HepG2 (cell line): Measurements from ENCODE around the gene BIRC5. TPM values are rescaled to one million over a fixed set of nuclear protein-coding genes. Genes with fewer than 3 reads are reported as not detected.
A peak's percentile ranks its signal among the peaks of the same experiment; 100 is the strongest.

Experiments used
- ATAC-seq: fragments of 200-7000 bp; cut with Tn5 transposase; 3 replicates; pipeline ENCODE4 v1.9.1; 2020; ENCODE audit warnings: mild to moderate bottlenecking, moderate library complexity
- BruUV-seq: library from RNA; stranded (reverse); fragments of 400-500 nt; replicated peaks from 2 replicates; lab custom pipeline; 2021; lab: Mats Ljungman, UMichigan
- CTCF ChIA-PET: fragments of 300-600 bp; formaldehyde crosslinking; extraction: SDS; loops from one replicate; lab custom pipeline; 2021; ENCODE audit warnings: low total read pairs, inconsistent platforms, low intra/inter-chr PET ratio; lab: Yijun Ruan, JAX
- POLR2A ChIA-PET: fragments of 350-600 bp; sonication (Branson Sonifier 250); formaldehyde crosslinking; loops from one replicate; lab custom pipeline; 2020; ENCODE audit warnings: antibody characterized with exemption, inconsistent platforms; lab: Yijun Ruan, JAX
- DNase-seq: peaks from one replicate; pipeline ENCODE4 v3.0.0-alpha.2; 2015; ENCODE audit warnings: low spot score
- FAIRE-seq: peaks from 3 replicates; lab custom pipeline; 2011; peaks lifted over from hg19 to GRCh38; lab: Jason Lieb, UNC
- H2AFZ ChIP-seq: one replicate; pipeline ENCODE4 v1.6.1; 2011; ENCODE audit warnings: low read length, inconsistent platforms
- H3K27ac ChIP-seq: fragments of 300-600 bp; 3 replicates; pipeline ENCODE4 v1.8.0; 2011; ENCODE audit warnings: mixed run types, mild to moderate bottlenecking, mixed read lengths, low read length, inconsistent platforms; ENCODE audit not compliant: insufficient read depth; ENCODE audit errors: extremely low read length
- H3K27me3 ChIP-seq, 2 experiments: fragments of 200-600 bp in 1 of 2; 2 replicates in 1 of 2; 3 replicates in 1 of 2; pipeline versions ENCODE4 v1.6.0 to v1.8.0; 2011; ENCODE audit warnings: low read length in 2 of 2, mild to moderate bottlenecking in 2 of 2, moderate library complexity in 2 of 2, inconsistent platforms in 1 of 2; ENCODE audit not compliant: insufficient read depth in 2 of 2, control insufficient read depth in 1 of 2
- H3K36me3 ChIP-seq, 2 experiments: fragments of 200-600 bp in 1 of 2; replicated peaks in 1 of 2; 2 replicates in 1 of 2; 3 replicates in 1 of 2; pipeline versions ENCODE4 v1.5.1 to v1.8.0; 2011; ENCODE audit warnings: low read length in 2 of 2, inconsistent platforms in 1 of 2; ENCODE audit not compliant: insufficient read depth in 2 of 2, control insufficient read depth in 1 of 2
- H3K4me1 ChIP-seq: 2 replicates; pipeline ENCODE4 v1.5.1; 2012; ENCODE audit warnings: low read length, inconsistent platforms; ENCODE audit not compliant: insufficient read depth
- H3K4me2 ChIP-seq: 2 replicates; pipeline ENCODE4 v1.6.0; 2011; ENCODE audit warnings: low read depth, low read length, inconsistent platforms
- H3K4me3 ChIP-seq, 3 experiments: fragments of 200-600 bp in 1 of 3; sonication (generic), shearing (Covaris generic) in 1 of 3; replicated peaks in 1 of 3; 2 replicates each; pipeline ENCODE4 v1.5.1; 2011 to 2016; ENCODE audit warnings: low read length in 3 of 3, inconsistent platforms in 2 of 3, low read depth in 2 of 3, mild to moderate bottlenecking in 2 of 3, control low read depth in 1 of 3, mixed read lengths in 1 of 3; ENCODE audit not compliant: insufficient read depth in 1 of 3
- H3K79me2 ChIP-seq: one replicate; pipeline ENCODE4 v1.6.1; 2011; ENCODE audit warnings: low read length, inconsistent platforms; ENCODE audit not compliant: insufficient read depth
- H3K9ac ChIP-seq: 2 replicates; pipeline ENCODE4 v1.6.0; 2011; ENCODE audit warnings: mild to moderate bottlenecking, low read depth, low read length, inconsistent platforms; ENCODE audit not compliant: insufficient read depth
- H3K9me3 ChIP-seq: 2 replicates; pipeline ENCODE4 v1.5.1; 2012; ENCODE audit warnings: mild to moderate bottlenecking, low read length
- H4K20me1 ChIP-seq: 2 replicates; pipeline ENCODE4 v1.6.0; 2011; ENCODE audit warnings: inconsistent platforms, mild to moderate bottlenecking, low read length, moderate library complexity; ENCODE audit not compliant: insufficient read depth
- ARNT ChIP-seq: fragments of 450-650 bp; IDR thresholded peaks from 2 replicates; pipeline ENCODE4 v1.6.1; 2017
- KLF15 ChIP-seq: sonication (generic); formaldehyde crosslinking; IDR thresholded peaks from 2 replicates; pipeline ENCODE4 v1.8.1; 2023; ENCODE audit warnings: borderline replicate concordance, mild to moderate bottlenecking, inconsistent platforms, missing genetic modification reagents, mixed read lengths
- MED8 ChIP-seq: sonication (generic); formaldehyde crosslinking; IDR thresholded peaks from 2 replicates; pipeline ENCODE4 v1.8.1; 2023; ENCODE audit warnings: mild to moderate bottlenecking, missing genetic modification reagents; ENCODE audit not compliant: insufficient replicate concordance
- MXI1 ChIP-seq: IDR thresholded peaks from 3 replicates; pipeline ENCODE4 v1.6.1; 2012; ENCODE audit warnings: low read depth, low read length, inconsistent platforms, borderline replicate concordance
- NFKBIZ ChIP-seq: IDR thresholded peaks from 2 replicates; pipeline ENCODE4 v1.6.1; 2018; ENCODE audit warnings: missing genetic modification reagents, missing compliant biosample characterization
- ONECUT2 ChIP-seq: sonication (generic); formaldehyde crosslinking; IDR thresholded peaks from 2 replicates; pipeline ENCODE4 v1.4.0; 2020; ENCODE audit warnings: missing genetic modification reagents
- PLRG1 ChIP-seq: fragments of 450-650 bp; conservative IDR thresholded peaks from 2 replicates; pipeline ENCODE4 v1.6.1; 2016
- SKI ChIP-seq: fragments of 450-650 bp; IDR thresholded peaks from one replicate; pipeline ENCODE4 v1.6.1; 2018; ENCODE audit warnings: mild to moderate bottlenecking; ENCODE audit not compliant: partially characterized antibody
- ZBTB3 ChIP-seq: sonication (generic); formaldehyde crosslinking; IDR thresholded peaks from 2 replicates; pipeline ENCODE4 v1.4.0; 2020; ENCODE audit warnings: low read depth, mild to moderate bottlenecking, moderate library complexity, missing genetic modification reagents, borderline replicate concordance
- ZNF251 ChIP-seq: sonication (generic); formaldehyde crosslinking; IDR thresholded peaks from 2 replicates; pipeline ENCODE4 v1.9.0; 2021; ENCODE audit warnings: mild to moderate bottlenecking, missing genetic modification reagents
- ZNF672 ChIP-seq: sonication (generic); formaldehyde crosslinking; IDR thresholded peaks from 2 replicates; pipeline ENCODE4 v1.8.1; 2022; ENCODE audit warnings: missing genetic modification reagents
- WGBS: methylation state at CpG from one replicate; pipeline ENCODE4 v1.1.6; 2017; ENCODE audit warnings: low lambda C conversion rate; 5-methylcytosine and 5-hydroxymethylcytosine counted together
- in situ Hi-C: cut with HindIII; loops from 2 replicates; pipeline ENCODE4 v1.10.0; 2017; ENCODE audit warnings: low pct_unique_long_range_greater_than_20kb; ENCODE audit not compliant: extremely low pct_ligation_motif_present
- intact Hi-C: fragments of 100-400 bp; cut with micrococcal nuclease; formaldehyde crosslinking; loops from one replicate; pipeline ENCODE4 v1.10.0; 2022; ENCODE audit not compliant: unreplicated experiment
- polyA plus RNA-seq, 8 experiments: library from polyadenylated mRNA; depleted of rRNA in 3 of 8; stranded (reverse) in 7 of 8; unstranded in 1 of 8; fragments of >200 nt; fragmentation: Illumina TruSeq in 4 of 8; extraction: Trizol in 4 of 8; gene quantifications; 2 replicates each; pipeline versions ENCODE4 v1.2.1 to v1.2.3, GENCODE V29; 2011 to 2016; ENCODE audit warnings: low read depth in 4 of 8, missing spikeins in 1 of 8, mixed read lengths in 1 of 8; ENCODE audit not compliant: insufficient read depth in 1 of 8
- total RNA-seq, 5 experiments: library from RNA; depleted of rRNA; stranded (reverse); fragments of >200 nt; fragmentation: Illumina TruSeq; extraction: Trizol; gene quantifications; 2 replicates each; pipeline ENCODE4 v1.2.3, GENCODE V29; 2016; ENCODE audit warnings: low read depth in 1 of 5
- TF ChIP-seq, protein P1 (sequence below): sonication (generic); formaldehyde crosslinking; IDR thresholded peaks from 2 replicates; pipeline ENCODE4 v1.4.0; 2020; ENCODE audit warnings: missing genetic modification reagents, mild to moderate bottlenecking, borderline replicate concordance
- TF ChIP-seq, protein P2 (sequence below): sonication (generic); formaldehyde crosslinking; IDR thresholded peaks from 2 replicates; pipeline ENCODE4 v1.4.0; 2020; ENCODE audit warnings: missing genetic modification reagents, mild to moderate bottlenecking, borderline replicate concordance
- TF ChIP-seq, protein P3 (sequence below): IDR thresholded peaks from 2 replicates; pipeline ENCODE4 v1.6.1; 2016
- TF ChIP-seq, protein P4 (sequence below): sonication (generic); formaldehyde crosslinking; IDR thresholded peaks from 2 replicates; pipeline ENCODE4 v1.5.1; 2020; ENCODE audit warnings: missing genetic modification reagents, mild to moderate bottlenecking, borderline replicate concordance

Gene BIRC5
- total and polyA plus RNA-seq, 2 of the 13 experiments (the other 11 are each of a cell fraction or from before 2014, with no cell fraction given): 30.3 to 135 TPM

DNA sequence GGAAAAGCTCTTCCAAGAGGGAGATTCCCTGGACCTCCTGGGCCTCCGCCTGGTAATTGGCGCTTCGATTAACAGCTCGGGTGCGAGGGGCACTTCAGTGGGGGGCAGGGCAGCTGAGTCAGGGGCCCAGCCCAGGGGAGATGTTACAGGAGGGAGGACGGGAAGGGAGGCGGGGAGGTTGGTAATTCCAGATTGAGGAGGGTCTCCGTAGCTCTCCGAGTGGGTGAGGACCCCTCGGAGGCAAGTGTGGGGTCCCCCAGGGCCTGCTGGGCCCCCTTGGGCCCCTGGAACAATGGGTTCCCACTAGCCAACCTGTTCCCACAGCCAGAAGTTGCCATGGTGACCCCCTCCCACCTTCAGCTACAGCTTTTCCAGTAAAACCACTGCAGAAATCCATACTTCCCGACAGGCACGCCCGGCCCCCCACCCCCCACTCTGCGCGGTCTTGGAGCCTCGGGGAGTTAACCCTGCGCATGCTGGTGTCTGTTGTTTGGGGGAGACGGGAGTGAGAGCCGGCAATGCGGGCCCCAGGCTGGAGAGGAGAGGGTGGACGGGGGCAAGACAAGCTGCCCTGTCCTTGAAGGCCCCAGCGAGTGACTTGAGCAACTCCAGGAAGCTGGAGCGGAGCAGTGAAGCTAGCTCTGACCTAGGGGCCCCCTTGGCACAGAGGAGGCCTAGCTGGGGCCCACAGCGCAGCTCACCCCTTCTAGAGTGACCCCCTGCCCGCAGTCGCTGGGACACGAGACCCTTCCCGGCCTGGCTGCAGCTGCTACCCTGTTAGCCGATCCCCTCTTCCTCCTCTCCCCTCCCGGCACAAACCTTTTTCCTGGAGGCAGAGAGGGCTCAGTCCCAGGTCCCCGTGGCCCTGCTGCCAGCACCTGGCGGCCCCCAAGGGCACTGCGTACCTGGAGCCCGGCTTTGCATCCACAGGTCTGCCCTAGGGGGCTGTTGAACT, 55.2 kb downstream of the BIRC5 start:
- no peak overlapping the region for H3K27ac ChIP-seq
- H3K4me2 ChIP-seq: peak overlapping the region; percentile 57
- intact Hi-C loops: no loop called here
- peak overlapping the region in 1 of 3 experiments; percentile 33; a peak in 1 of 6 replicates for H3K4me3 ChIP-seq
- FAIRE-seq (no peak), ATAC-seq (no peak; the same call in 2 of the 3 replicates), DNase-seq (no peak)
- no TSS peak for BruUV-seq
- WGBS: 8% methylated on average over 18 of the region's 34 CpGs
- no peaks in the 10 kb centered on the region for H3K9me3 ChIP-seq
- H3K4me1 ChIP-seq: peaks cover 48% of the 10 kb centered on the region
- H2AFZ ChIP-seq: no peak overlapping the region
- no peak overlapping the region for H3K9ac ChIP-seq
- ChIA-PET CTCF (no interaction called here), POLR2A (interaction anchor here (0.7 kb wide), 1 partner anchor 70 kb away, joined by 3 read pairs; no protein-coding TSS in a partner anchor)
- no peaks in the 10 kb centered on the region for H4K20me1 ChIP-seq
- H3K36me3 ChIP-seq: no peaks in the 10 kb centered on the region
- in situ Hi-C loops: no loop called here
- H3K79me2 ChIP-seq: no peaks in the 10 kb centered on the region
- H3K27me3 ChIP-seq: peaks cover 34 to 88% of the 10 kb centered on the region in 2 experiments
- TF ChIP-seq ZNF251 (CRISPR knock-in tag): no peak
- TF ChIP-seq, protein P1, sequence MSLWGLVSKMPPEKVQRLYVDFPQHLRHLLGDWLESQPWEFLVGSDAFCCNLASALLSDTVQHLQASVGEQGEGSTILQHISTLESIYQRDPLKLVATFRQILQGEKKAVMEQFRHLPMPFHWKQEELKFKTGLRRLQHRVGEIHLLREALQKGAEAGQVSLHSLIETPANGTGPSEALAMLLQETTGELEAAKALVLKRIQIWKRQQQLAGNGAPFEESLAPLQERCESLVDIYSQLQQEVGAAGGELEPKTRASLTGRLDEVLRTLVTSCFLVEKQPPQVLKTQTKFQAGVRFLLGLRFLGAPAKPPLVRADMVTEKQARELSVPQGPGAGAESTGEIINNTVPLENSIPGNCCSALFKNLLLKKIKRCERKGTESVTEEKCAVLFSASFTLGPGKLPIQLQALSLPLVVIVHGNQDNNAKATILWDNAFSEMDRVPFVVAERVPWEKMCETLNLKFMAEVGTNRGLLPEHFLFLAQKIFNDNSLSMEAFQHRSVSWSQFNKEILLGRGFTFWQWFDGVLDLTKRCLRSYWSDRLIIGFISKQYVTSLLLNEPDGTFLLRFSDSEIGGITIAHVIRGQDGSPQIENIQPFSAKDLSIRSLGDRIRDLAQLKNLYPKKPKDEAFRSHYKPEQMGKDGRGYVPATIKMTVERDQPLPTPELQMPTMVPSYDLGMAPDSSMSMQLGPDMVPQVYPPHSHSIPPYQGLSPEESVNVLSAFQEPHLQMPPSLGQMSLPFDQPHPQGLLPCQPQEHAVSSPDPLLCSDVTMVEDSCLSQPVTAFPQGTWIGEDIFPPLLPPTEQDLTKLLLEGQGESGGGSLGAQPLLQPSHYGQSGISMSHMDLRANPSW (CRISPR knock-in tag): no peak
- TF ChIP-seq, protein P2, sequence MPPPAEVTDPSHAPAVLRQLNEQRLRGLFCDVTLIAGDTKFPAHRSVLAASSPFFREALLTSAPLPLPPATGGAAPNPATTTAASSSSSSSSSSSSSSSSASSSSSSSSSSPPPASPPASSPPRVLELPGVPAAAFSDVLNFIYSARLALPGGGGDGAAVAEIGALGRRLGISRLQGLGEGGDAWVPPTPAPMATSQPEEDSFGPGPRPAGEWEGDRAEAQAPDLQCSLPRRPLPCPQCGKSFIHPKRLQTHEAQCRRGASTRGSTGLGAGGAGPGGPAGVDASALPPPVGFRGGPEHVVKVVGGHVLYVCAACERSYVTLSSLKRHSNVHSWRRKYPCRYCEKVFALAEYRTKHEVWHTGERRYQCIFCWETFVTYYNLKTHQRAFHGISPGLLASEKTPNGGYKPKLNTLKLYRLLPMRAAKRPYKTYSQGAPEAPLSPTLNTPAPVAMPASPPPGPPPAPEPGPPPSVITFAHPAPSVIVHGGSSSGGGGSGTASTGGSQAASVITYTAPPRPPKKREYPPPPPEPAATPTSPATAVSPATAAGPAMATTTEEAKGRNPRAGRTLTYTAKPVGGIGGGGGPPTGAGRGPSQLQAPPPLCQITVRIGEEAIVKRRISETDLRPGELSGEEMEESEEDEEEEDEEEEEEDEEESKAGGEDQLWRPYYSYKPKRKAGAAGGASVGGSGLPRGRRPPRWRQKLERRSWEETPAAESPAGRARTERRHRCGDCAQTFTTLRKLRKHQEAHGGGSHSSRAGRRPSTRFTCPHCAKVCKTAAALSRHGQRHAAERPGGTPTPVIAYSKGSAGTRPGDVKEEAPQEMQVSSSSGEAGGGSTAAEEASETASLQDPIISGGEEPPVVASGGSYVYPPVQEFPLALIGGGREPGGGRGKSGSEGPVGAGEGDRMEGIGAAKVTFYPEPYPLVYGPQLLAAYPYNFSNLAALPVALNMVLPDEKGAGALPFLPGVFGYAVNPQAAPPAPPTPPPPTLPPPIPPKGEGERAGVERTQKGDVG: no peak
- no peak for TF ChIP-seq ZNF672
- TF ChIP-seq, protein P3, sequence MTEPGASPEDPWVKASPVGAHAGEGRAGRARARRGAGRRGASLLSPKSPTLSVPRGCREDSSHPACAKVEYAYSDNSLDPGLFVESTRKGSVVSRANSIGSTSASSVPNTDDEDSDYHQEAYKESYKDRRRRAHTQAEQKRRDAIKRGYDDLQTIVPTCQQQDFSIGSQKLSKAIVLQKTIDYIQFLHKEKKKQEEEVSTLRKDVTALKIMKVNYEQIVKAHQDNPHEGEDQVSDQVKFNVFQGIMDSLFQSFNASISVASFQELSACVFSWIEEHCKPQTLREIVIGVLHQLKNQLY: no peak
- no peak for TF ChIP-seq KLF15 (CRISPR knock-in tag)
- no peak for TF ChIP-seq MXI1
- no peak for TF ChIP-seq ARNT
- TF ChIP-seq, protein P4, sequence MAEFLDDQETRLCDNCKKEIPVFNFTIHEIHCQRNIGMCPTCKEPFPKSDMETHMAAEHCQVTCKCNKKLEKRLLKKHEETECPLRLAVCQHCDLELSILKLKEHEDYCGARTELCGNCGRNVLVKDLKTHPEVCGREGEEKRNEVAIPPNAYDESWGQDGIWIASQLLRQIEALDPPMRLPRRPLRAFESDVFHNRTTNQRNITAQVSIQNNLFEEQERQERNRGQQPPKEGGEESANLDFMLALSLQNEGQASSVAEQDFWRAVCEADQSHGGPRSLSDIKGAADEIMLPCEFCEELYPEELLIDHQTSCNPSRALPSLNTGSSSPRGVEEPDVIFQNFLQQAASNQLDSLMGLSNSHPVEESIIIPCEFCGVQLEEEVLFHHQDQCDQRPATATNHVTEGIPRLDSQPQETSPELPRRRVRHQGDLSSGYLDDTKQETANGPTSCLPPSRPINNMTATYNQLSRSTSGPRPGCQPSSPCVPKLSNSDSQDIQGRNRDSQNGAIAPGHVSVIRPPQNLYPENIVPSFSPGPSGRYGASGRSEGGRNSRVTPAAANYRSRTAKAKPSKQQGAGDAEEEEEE (CRISPR knock-in tag): no peak
- TF ChIP-seq MED8 (CRISPR knock-in tag): no peak
- TF ChIP-seq SKI: no peak
- 0 out of 2 replicates have a peak, but pooled peaks have one; percentile 40 for TF ChIP-seq NFKBIZ (CRISPR knock-in tag)
- TF ChIP-seq ONECUT2: no peak
- TF ChIP-seq PLRG1: no peak
- no peak for TF ChIP-seq ZBTB3
